NCI-H510A treated with DMSO at 0.1 percent for 48 hours (cell line): ENCODE results near the gene IL20.

Experiments used
- DNase-seq: peaks from one replicate; lab custom pipeline; 2025; lab: John Stamatoyannopoulos, UW

IL20 gene

DNA sequence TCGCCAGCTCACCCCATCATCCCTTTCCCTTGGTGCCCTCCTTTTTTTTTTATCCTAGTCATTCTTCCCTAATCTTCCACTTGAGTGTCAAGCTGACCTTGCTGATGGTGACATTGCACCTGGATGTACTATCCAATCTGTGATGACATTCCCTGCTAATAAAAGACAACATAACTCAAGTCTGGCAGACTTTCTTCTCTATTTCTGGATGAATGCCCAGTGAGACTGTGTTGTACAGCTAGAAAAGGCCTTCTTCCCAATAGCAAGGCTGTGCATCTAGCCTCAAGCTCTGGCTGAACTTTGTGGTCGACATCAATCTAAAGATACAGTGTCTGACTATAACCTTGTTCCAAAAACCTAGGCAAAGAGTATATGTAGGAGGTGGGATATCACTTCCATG lies 38.3 kb downstream of the IL20 start:
- DNase-seq: no peak

- DNase-seq: no peak
Measured at GRCh38 chr1:206904423-206905142, 39.2 kb downstream of the IL20 start.

DNA sequence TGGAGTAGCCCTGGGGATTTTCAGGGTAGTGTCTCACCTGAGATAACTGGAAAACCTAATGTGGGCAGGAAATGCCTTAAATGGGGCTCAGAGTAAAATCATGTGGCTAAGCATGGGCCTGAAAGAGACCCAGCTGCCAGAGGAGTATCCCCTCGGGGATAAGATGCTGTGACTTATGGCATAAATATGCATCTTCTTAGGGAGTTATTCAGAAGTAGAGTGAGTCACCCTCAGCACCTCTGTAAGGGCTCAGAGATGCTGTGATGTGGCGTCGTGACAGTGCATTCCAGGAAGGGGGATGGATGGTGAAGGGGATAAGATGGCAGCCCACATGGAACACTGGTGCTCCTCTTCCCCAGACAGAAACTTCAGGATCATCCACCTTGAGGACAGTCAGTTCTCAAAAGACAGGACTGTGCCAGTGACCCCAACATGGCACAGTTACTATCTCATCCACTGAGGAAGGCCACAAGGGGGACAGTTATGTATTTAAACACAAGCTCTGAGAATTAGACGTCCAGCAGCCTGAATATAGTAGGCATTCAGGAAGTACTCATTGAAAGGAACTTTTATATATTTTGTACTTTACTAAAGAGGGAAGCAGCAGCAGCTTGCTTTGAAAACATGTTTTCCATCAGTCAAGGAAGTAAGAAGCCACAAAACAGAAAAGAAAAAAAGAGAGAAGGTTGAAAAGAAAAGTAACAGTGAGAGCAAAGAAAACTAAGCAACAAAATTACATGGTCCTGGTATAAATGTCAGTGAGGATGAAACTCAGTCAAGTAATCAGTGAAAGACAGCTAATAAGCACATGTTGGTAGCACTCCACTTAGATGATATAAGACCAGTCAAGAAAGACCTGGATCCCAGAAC lies 40.1 kb downstream of the IL20 start:
- no peak for DNase-seq

- no peak for DNase-seq
Measured at GRCh38 chr1:206907304-206907991, 42.0 kb downstream of the IL20 start.

- DNase-seq: no peak
Measured at GRCh38 chr1:206908038-206908437, 42.6 kb downstream of the IL20 start.

GRCh38 chr1:206909161-206909882 lies 43.9 kb downstream of the IL20 start:
- peak; percentile 76 for DNase-seq

GRCh38 chr1:206909883-206910318 lies 44.5 kb downstream of the IL20 start:
- DNase-seq: peak; percentile 46

DNA sequence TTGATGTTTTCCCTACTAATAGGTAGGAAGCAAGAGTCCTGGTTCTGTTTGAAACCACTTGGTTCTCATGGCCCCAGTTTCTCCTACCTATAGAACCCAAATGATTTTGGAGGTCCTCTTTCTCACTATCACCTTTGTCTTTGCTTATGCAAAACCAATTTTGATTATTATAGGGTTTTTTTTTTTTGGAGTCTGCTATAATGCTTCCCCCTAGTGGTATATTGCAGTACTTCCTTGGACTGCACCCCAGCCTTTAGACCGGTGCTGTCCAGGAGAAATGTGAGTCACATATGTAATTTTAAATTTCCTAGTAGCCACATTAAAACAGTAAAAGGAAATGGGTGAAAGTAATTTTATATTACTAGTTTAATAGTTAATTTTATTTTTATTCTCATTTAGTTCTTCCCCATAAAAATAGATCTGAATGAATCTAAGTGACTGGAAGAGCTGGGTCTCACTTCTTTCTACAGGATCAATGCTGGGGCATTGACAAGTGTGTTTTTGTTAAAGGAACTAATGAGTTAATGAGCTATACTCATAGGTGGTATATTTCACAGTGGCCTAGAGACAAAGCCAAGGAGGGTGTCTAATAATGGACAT lies 45.7 kb downstream of the IL20 start:
- DNase-seq: peak; percentile 43

- peak; percentile 89 for DNase-seq
Measured at GRCh38 chr1:206912445-206913095, 47.1 kb downstream of the IL20 start.

- DNase-seq: no peak
Measured at GRCh38 chr1:206913766-206914537, 48.5 kb downstream of the IL20 start.

- no peak for DNase-seq
Measured at GRCh38 chr1:206915030-206915735, 49.8 kb downstream of the IL20 start.

- DNase-seq: no peak
Measured at GRCh38 chr1:206916000-206916709, 50.7 kb downstream of the IL20 start.

DNA sequence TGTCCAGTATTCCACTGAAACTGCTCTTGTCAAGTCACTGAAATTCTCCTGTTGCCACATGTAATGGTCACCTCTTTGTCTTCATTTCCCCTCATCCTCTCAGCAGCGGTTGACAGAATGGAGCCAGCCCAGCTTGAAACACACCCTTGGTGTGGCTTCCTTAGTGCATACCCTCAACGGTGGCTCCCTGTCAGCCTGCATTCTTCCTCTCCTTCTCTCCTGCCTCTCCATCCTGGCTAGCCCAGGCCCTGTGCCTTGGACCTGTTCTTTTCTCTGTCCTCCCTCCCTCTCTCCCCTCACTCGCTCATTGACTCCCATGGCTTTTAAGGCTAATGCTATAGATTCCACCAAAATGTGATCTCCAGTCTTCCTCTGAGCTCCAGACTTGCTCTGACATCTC lies 52.7 kb downstream of the IL20 start:
- no peak for DNase-seq
